ENCODE data around the gene BEST1.

The BEST1 gene

DNA sequence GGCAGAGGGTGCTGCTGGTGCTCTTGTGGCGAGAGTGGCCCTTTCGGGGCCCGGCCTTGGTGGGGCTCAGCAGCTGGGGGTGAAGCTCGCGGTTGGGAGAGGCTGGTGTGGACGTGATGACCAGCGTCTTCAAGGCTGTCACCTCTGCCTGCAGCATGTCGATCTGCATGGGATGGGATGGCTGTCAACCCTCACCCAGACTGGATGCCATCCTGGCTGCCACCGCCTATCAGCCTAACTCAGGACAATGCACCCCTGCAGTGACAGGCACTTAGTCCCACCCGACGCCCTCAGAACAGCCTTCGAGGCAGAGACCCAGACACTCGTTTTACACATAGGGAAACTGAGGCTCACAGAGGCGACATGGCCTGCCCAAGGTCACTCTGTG lies 43.6 kb upstream of the BEST1 start:
- no peak overlapping the region for H3K4me3 ChIP-seq (ENCODE audit: low read depth, low read length)
- TF ChIP-seq, protein P1, sequence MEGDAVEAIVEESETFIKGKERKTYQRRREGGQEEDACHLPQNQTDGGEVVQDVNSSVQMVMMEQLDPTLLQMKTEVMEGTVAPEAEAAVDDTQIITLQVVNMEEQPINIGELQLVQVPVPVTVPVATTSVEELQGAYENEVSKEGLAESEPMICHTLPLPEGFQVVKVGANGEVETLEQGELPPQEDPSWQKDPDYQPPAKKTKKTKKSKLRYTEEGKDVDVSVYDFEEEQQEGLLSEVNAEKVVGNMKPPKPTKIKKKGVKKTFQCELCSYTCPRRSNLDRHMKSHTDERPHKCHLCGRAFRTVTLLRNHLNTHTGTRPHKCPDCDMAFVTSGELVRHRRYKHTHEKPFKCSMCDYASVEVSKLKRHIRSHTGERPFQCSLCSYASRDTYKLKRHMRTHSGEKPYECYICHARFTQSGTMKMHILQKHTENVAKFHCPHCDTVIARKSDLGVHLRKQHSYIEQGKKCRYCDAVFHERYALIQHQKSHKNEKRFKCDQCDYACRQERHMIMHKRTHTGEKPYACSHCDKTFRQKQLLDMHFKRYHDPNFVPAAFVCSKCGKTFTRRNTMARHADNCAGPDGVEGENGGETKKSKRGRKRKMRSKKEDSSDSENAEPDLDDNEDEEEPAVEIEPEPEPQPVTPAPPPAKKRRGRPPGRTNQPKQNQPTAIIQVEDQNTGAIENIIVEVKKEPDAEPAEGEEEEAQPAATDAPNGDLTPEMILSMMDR (IDR thresholded peaks at IDR 0.05; ENCODE audit: low read depth, low read length) = no peak

- no peak overlapping the region for H3K4me3 ChIP-seq (ENCODE audit: low read depth, low read length)
- TF ChIP-seq, protein P1 (IDR thresholded peaks at IDR 0.05; ENCODE audit: low read depth, low read length) = no peak
Observed at GRCh38 chr11:61907282-61907681, 42.9 kb upstream of the BEST1 start.

GRCh38 chr11:61907871-61908729 lies 42.1 kb upstream of the BEST1 start:
- no peak overlapping the region for H3K4me3 ChIP-seq (ENCODE audit: low read depth, low read length)
- TF ChIP-seq, protein P1 (IDR thresholded peaks at IDR 0.05; ENCODE audit: low read depth, low read length) = no peak

GRCh38 chr11:61908730-61909316 lies 41.3 kb upstream of the BEST1 start:
- no peak overlapping the region for H3K4me3 ChIP-seq (ENCODE audit: low read depth, low read length)
- TF ChIP-seq, protein P1 (IDR thresholded peaks at IDR 0.05; ENCODE audit: low read depth, low read length) = no peak

DNA sequence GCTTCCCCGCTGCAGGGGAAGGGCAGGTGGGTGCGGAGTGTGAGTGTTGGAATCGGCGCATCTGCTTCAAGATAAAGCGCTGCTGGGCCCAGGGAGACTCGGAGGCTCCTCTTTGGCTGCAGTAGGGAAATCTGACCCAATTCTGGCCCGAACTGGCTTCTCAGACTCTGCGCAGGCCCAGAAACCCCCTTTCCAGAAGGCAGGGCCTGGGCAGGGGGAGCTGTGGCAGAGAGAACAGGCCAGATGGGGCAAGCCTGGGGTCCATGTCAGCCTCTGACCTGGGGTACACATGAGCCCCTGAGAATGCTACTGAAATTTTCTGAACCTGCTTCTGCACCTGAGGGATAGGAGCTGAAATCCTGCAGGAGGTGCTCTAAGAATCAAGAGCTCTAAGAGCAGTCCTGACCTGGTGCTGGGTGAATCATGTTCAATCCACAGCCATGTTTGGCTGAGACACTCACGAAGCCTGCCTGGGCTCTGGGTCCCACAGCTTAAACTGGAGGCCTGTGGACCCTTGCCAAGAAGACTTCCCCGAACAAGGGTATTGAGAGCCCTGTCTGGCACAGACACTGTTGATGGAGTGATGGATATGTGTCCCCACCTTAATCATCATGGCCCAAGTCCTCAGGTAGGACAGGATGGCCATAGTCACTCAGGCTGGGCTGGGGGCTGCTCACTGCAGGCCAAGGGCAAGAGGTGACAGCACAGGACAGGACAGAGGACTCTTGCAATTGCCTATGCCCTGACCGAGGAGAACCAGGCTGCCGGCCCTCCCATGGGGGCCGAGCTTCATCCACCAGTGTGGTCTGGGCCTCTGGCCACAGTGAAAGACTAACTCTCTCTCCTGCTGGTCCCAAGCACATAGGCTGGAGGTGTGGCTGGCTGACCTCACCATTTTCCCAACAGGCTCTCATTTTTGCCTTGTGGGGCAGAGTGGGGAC lies 39.7 kb upstream of the BEST1 start:
- TF ChIP-seq, protein P1 (IDR thresholded peaks at IDR 0.05; ENCODE audit: low read depth, low read length) = no peak
- no peak overlapping the region for H3K4me3 ChIP-seq (ENCODE audit: low read depth, low read length)

DNA sequence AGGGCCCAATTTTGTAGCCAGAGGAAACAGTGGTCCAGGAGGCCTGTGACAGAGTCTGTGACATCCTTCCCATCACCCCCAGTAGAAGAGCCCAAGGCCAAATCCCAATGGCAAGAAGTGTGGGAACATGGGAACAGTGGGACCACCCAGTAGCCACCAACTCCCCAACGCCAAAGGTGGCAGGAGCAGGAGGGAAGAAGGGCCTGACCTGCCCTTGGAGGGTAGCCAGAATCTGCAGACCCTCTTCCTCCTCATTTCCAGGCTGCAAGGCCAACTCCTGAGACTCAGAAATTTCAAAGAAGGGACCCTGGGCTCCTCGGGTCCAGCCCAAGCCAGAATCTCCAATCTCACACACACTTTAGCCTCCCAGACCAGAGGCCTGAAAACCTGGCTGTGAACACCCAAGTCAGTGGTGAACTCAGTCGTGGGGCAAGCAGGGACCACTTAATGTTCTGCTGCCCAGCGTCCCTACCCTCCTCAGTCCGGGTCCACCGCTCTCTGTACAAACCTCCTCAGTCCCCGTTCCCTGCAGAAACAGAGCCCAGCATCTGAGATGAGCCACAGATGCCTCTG lies 38.9 kb upstream of the BEST1 start:
- TF ChIP-seq, protein P1 (IDR thresholded peaks at IDR 0.05; ENCODE audit: low read depth, low read length) = no peak
- H3K4me3 ChIP-seq (ENCODE audit: low read depth, low read length) = no peak overlapping the region

All from WI38 (cell line).